ENCODE results near the gene ACADSB.

ACADSB gene

GRCh38 chr10:123101872-123102271 lies 93.1 kb downstream of the ACADSB start:
- DNase-seq, result no peak

DNA sequence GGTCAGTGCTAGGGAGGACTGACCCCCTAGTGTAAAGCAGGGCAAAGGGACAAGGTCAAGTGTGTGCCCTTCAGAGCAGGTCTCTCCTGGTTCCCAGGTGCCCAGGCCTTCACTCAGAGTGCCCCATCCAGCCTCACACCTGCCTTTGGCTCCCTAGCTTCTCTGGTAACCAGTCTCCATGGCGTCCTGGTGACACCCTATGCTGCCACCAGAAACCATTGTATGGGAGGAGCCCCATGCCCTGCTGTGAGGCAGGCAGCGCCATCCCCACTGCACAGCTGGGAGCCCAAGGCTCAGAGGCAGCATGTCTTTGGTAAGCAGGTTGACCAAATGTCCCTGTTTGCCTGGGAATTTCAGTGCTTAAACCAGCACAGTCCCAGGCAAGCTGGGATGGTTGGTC lies 93.9 kb downstream of the ACADSB start:
- DNase-seq, result no peak

DNA sequence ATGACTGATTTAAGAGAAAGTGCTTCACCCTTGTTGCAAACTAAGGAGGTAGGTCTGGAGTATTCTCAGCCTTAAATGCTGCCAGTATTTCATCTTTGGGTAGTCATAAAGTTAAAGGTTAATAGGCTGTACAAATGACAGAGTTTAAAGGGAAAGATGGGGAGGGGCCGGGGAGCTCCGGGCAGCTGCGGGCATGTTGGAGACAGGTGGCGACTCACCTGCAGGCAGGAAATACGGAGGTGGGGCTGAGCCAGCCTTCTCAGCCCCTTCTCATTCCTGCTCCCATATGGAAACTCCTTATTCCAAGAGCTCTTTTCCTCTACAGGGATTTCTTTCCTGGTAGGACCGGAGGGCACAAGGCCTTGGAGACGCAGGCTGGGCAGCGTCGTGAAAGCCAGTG lies 95.1 kb downstream of the ACADSB start:
- no peak for DNase-seq
